Activated naive CD8-positive, alpha-beta T cell treated with anti-CD3 and anti-CD28 coated beads, Interleukin-2, amount 10 ng/mL, durations not matched to agents 7 days and 5 days (primary cell): ENCODE results near the gene TMEM9B. TPM values are rescaled to one million over a fixed set of nuclear protein-coding genes. Genes with fewer than 3 reads are reported as not detected.

Source experiments
- ATAC-seq: fragments of 150-1000 bp; cut with Tn5 transposase; one replicate; pipeline ENCODE4 v1.10.0; 2021; ENCODE audit warnings: low read depth, moderate library complexity
- POLR2A ChIA-PET: fragments of 350-600 bp; sonication (Branson Sonifier 250); formaldehyde crosslinking; loops from one replicate; lab custom pipeline; 2021; ENCODE audit warnings: antibody characterized with exemption; lab: Charles Lee
- DNase-seq: peaks from one replicate; pipeline ENCODE4 v3.0.0; 2021
- H3K27ac Mint-ChIP-seq: one replicate; pipeline ENCODE4 v1.8.0; 2022; ENCODE audit warnings: mild to moderate bottlenecking, mixed read lengths
- H3K27me3 Mint-ChIP-seq: one replicate; pipeline ENCODE4 v1.8.0; 2022; ENCODE audit warnings: mild to moderate bottlenecking, moderate library complexity, mixed read lengths
- H3K36me3 Mint-ChIP-seq: one replicate; pipeline ENCODE4 v1.8.0; 2021; ENCODE audit warnings: mild to moderate bottlenecking, mixed read lengths
- H3K4me1 Mint-ChIP-seq: one replicate; pipeline ENCODE4 v1.8.0; 2021; ENCODE audit warnings: mixed read lengths
- H3K4me3 Mint-ChIP-seq: one replicate; pipeline ENCODE4 v1.8.0; 2022; ENCODE audit warnings: mild to moderate bottlenecking, moderate library complexity, mixed read lengths
- H3K9me3 Mint-ChIP-seq: one replicate; pipeline ENCODE4 v1.8.0; 2021; ENCODE audit warnings: mixed read lengths
- total RNA-seq, 2 experiments: library from RNA; stranded (reverse); gene quantifications; one replicate each; pipeline ENCODE4 v1.2.3, GENCODE V29; 2021

TMEM9B gene
- total RNA-seq, 2 experiments from 2014 or later: 28.9 to 32.4 TPM

DNA sequence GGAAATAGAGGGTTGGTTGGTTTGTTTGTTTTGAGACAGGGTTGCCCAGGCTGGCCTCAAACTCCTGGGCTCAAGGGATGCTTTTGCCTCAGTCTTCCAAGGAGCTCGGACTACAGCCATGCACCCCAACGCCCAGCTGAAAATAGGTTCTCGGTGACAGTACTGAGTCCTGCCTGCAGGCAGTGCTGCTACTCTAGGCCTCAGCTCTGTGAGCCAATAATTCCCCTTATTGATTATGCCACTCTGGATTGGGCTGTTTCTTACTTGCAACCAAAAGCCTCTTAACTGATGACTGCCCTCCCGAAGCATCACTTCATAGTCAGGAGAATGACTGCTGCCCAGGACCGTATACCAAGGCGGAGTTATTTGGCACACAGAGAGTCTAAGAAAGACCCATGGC lies 30.3 kb downstream of the TMEM9B start:
- H3K36me3 Mint-ChIP-seq: no peaks in the 10 kb centered on the region
- no peaks in the 10 kb centered on the region for H3K9me3 Mint-ChIP-seq
- no peak overlapping the region for H3K27ac Mint-ChIP-seq
- POLR2A ChIA-PET: no interaction called here
- no peaks in the 10 kb centered on the region for H3K4me1 Mint-ChIP-seq
- DNase-seq: no peak
- H3K4me3 Mint-ChIP-seq: no peak overlapping the region
- H3K27me3 Mint-ChIP-seq: no peaks in the 10 kb centered on the region
- no peak for ATAC-seq

DNA sequence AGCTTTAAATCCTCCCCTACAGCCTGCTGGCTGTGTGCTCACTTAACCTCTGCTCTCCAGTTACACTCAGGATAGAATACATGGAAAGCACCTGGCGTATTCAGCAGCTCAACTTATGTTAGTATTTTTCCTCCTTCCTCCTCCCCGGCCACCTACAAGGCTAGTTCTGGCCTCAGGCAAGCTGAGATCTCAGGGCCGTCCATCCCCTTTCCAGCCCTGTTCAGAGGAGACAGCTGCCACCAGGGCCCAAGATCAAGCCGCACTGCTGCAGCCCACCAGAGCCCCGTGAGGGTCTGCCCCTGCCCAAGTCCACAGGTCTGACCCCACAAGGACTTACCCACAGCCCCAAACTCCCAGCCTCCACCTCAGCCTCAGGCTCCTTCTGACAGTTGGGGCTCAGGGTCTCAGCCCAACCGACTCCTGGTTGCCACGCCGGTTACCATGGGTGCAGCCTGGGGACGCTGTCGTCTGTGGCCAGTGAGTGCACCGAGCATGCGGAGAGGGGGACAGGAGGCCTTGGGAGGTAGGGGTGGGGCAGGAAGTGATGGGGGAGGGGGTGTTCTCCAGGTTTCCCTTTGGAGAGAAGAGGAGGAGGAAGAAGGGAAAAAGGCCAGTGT lies 31.6 kb downstream of the TMEM9B start, which contains the start of gene C11orf16:
Gene C11orf16, minus strand, starts transcription at position 384 of the 617 bp plus-strand sequence. CDS start 639 bp downstream, outside the sequence.
- Mint-ChIP-seq H3K27me3 (no peaks in the 10 kb centered on the region), H3K4me1 (no peaks in the 10 kb centered on the region), H3K36me3 (no peaks in the 10 kb centered on the region), H3K4me3 (no peak within 1 kb of the TSS), H3K9me3 (no peaks in the 10 kb centered on the region), H3K27ac (no peak within 1 kb of the TSS)
- no peak for ATAC-seq
- POLR2A ChIA-PET: no interaction called here
- no peak for DNase-seq

DNA sequence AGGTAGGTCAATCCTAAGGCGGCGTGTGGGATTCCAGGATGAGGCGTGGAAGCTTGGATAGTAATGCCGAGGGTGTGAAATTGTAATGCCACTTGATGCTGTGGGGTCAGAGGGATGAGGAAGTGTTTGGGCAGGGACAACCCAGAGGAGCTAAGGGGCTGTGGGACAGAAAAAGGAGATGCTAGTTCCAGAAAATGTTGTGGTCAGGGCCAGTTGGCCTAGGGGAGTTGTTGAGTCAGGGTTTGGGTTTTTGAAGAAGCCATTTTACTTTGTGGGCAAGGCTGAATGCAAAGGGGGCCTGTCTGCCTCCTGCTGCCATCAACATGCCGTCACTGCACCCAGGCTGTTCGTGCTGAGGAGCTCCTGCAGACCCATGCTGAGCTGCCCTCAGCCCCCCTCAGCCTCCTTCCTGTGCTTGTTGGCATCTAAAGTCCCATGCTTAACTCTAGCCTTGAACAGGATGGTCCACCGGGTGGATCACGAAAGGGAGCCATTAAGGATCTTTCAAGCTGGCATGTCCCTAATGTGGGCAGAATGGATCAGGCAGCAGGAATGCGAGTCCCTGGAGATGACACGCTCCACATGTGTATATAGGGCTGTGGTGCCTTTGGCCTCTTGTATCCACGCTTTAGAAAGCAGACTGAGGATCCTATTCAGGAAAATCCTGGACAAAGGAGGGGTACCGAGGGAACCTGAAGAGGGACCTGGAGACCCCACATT lies 33.6 kb downstream of the TMEM9B start:
- ATAC-seq (no peak), DNase-seq (no peak)
- Mint-ChIP-seq H3K4me1 (no peaks in the 10 kb centered on the region), H3K36me3 (peaks cover 3% of the 10 kb centered on the region), H3K9me3 (no peaks in the 10 kb centered on the region), H3K27ac (no peak overlapping the region), H3K27me3 (no peaks in the 10 kb centered on the region), H3K4me3 (no peak overlapping the region)
- POLR2A ChIA-PET: no interaction called here

DNA sequence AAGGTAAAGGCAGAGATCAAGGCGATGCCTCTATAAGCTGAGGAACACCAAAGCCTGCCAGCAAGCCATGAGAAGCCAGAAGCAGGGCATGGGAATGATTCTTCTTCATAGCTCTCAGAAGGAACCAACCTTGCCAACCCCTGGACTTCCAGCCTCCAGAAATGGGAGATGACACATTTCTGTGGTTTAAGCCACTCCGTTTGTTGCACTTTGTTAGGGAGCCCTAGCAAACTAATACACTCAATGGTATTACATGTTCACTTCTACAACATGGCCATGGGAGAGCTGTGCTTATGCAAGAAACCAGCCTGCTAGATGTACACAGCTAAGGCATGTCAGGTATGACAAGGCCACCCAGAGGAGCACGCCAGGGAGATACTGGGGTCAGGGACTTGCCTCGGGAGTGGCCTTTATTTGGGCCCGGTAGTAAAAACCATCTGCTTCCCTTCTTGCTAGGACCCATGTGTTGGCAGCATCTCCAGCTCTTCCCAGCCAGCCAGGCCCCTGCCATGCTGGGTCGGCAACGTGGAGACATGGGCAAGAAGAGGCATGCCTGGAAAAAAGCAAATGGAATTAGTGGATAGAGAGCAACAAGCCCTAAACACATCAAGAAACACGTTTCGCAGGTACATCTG lies 35.1 kb downstream of the TMEM9B start:
- ATAC-seq: no peak
- Mint-ChIP-seq H3K27me3 (no peaks in the 10 kb centered on the region), H3K27ac (no peak overlapping the region), H3K36me3 (peaks cover 3% of the 10 kb centered on the region), H3K4me3 (no peak overlapping the region), H3K4me1 (no peaks in the 10 kb centered on the region), H3K9me3 (no peaks in the 10 kb centered on the region)
- POLR2A ChIA-PET: no interaction called here
- DNase-seq: no peak

DNA sequence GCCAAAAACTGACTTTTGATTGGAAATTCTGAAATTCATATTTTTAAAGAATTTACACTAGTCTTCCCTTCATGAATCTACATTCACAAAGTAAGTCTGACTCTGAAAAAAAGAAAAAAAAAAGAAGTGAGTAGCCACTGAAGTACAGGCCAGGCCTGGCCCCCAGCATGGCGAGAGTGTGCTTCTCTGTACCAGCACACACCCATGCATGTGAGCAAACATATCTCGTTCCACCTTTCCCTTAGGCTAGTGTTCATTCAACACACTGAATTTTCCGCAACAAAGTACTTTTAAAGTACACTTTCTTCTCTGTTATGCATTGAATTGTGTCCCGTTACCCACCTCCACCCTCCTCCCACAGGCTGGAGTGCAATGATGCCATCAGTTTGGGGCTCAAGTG lies 36.0 kb downstream of the TMEM9B start:
- Mint-ChIP-seq H3K36me3 (peaks cover 3% of the 10 kb centered on the region), H3K4me1 (no peaks in the 10 kb centered on the region), H3K9me3 (no peaks in the 10 kb centered on the region), H3K27me3 (no peaks in the 10 kb centered on the region), H3K27ac (no peak overlapping the region), H3K4me3 (no peak overlapping the region)
- no peak for ATAC-seq
- POLR2A ChIA-PET: no interaction called here
- no peak for DNase-seq

DNA sequence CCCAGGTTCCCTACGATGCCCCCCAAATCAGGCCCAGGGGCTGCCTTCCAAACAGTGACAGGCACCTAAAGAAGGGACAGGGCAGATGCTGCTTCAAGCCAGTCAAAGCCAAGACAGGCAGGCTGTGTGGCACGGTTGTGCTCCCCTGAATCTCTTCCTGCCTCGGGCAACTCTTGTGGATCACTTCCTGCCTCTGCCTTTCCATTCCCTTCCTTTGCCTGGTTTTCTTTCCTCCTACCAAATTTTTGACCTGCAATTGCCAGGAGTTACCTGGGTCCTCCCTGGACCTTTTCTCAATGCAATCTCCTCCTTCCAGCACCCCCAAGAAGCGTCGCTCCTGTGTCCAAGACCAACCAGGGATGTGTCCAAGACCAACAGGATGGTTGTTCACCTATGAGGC lies 37.0 kb downstream of the TMEM9B start:
- H3K9me3 Mint-ChIP-seq: no peaks in the 10 kb centered on the region
- no peak overlapping the region for H3K4me3 Mint-ChIP-seq
- no peak for ATAC-seq
- POLR2A ChIA-PET: no interaction called here
- H3K27me3 Mint-ChIP-seq: no peaks in the 10 kb centered on the region
- H3K4me1 Mint-ChIP-seq: no peaks in the 10 kb centered on the region
- peak overlapping the region; percentile 46 for H3K27ac Mint-ChIP-seq
- H3K36me3 Mint-ChIP-seq: peaks cover 3% of the 10 kb centered on the region
- no peak for DNase-seq

DNA sequence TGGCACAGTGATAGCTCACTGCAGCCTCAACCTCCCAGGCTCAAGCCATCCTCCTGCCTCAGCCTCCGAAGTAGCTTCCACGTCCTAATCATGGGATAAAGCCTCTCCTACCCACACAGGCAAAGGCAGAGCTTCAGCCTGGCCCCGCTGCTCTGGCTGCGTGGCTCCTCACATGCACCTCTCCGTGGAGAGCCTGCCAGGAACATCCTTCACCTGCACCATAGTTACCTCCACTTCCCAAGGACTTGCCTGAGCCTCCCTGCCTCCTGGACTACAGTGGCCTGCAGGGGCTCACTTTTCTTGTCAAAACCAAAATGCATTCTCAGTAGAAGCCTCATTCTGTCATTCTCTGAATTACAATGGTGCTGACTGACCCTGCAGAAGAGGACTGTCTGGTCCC lies 38.0 kb downstream of the TMEM9B start:
- H3K36me3 Mint-ChIP-seq: peaks cover 4% of the 10 kb centered on the region
- ATAC-seq (no peak), DNase-seq (no peak)
- H3K27ac Mint-ChIP-seq: no peak overlapping the region
- H3K9me3 Mint-ChIP-seq: no peaks in the 10 kb centered on the region
- POLR2A ChIA-PET: no interaction called here
- no peaks in the 10 kb centered on the region for H3K27me3 Mint-ChIP-seq
- H3K4me1 Mint-ChIP-seq: no peaks in the 10 kb centered on the region
- no peak overlapping the region for H3K4me3 Mint-ChIP-seq

DNA sequence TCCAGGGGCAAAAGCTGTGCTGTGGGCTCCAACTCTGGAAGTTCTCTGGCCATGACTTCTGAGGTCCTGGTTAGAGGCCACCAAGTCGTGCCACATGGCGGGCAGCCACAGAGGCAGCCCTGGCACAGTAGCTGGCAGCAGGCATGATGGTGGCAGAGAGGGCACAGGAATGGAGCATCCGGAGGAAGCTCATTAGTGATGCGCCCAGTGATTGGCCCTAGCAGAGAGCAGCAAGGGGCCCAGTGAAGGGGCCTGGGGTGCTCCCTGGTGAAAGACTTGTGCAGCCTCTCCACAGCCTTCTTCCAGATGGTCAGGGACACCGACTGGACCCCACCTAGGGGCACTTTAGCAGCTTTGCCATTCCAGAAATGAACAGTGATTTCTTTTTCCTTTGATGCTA lies 38.5 kb downstream of the TMEM9B start:
- Mint-ChIP-seq H3K27ac (no peak overlapping the region), H3K36me3 (peaks cover 4% of the 10 kb centered on the region), H3K4me3 (no peak overlapping the region), H3K4me1 (no peaks in the 10 kb centered on the region), H3K9me3 (no peaks in the 10 kb centered on the region), H3K27me3 (no peaks in the 10 kb centered on the region)
- ATAC-seq (no peak), DNase-seq (no peak)
- POLR2A ChIA-PET: no interaction called here

DNA sequence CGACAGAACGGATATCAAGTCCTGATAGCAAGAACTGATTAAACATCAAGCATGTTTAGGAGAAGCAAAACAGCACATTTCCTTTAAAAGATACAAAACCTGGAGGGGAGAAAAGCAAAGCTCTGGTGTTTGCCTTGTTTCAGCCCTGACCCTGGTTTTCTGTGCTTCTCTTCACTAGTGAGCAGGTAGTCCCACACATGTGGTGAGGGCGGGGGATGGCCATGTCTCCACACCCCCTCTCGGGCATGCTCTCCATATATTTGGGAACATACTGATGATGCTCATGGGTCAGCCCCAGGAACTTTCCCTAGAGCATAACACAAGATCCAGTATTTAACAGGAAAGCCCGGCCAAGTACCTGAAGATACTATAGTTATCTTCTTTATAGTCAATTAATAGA lies 41.6 kb downstream of the TMEM9B start:
- Mint-ChIP-seq H3K4me1 (no peaks in the 10 kb centered on the region), H3K27ac (no peak overlapping the region), H3K9me3 (no peaks in the 10 kb centered on the region), H3K27me3 (no peaks in the 10 kb centered on the region), H3K4me3 (no peak overlapping the region), H3K36me3 (peaks cover 4% of the 10 kb centered on the region)
- ATAC-seq (no peak), DNase-seq (no peak)
- POLR2A ChIA-PET: no interaction called here

DNA sequence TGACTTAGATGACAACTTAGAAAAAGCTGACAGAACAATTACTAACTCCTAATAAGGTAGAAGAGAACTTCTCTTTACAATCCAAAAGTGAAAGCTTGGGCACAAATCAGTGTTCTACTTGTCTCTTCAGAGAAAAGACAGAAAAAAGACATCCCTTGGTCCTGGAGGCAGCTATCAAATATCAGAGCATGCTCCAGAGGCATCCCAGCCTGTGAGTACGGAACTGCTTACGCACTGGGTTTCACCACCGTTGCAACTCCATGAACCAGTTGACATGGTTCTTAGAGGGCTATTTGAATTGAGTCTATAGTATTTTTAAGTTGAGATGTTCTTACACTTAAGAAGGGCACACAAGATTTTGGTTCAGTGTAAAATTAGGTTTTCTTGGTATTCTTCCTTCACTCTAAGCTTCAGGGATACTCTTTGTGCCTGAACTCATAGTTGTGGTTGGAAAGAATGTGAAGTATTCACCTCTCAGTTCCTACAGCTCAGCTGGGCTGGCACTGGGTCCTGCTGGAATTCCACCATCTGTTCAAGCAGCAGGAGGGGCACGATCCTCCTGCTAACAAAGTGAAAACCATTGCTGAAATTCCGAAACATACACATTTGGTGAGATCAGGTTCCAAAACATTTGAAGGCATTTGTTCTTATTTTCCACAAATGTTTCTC lies 47.0 kb downstream of the TMEM9B start:
- H3K27ac Mint-ChIP-seq: peak overlapping the region; percentile 36

DNA sequence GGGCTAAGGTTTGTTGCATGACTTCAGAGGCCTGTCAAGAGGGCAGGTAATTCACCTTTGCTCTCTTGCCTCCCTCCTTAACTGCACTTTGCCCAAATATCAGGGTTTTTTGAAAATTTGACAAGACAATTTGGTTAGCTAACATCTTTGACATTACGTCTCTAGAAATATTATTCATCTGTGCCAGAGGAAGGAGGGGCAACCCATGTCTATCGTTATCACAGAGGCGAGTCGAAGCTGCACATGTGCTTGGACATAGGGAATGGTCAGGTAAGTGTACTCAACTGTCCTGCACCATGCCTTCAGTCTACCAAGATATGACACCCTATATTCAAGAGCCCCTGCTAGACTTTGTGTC lies 49.6 kb downstream of the TMEM9B start:
- DNase-seq (no peak), ATAC-seq (no peak)
- POLR2A ChIA-PET: interaction anchor here (0.6 to 1.6 kb wide), 4 partner anchors 45 to 226 kb away, joined by 3 to 7 read pairs (median 5); partner anchors contain the start of gene TMEM9B
- Mint-ChIP-seq H3K9me3 (no peaks in the 10 kb centered on the region), H3K36me3 (peaks cover 2% of the 10 kb centered on the region), H3K27ac (peak overlapping the region; percentile 85), H3K4me3 (peak overlapping the region; percentile 77), H3K27me3 (no peaks in the 10 kb centered on the region), H3K4me1 (peaks cover 41% of the 10 kb centered on the region)

More for the DNA sequence above, 47.0 kb downstream of the TMEM9B start:
- H3K27me3 Mint-ChIP-seq: no peaks in the 10 kb centered on the region
- DNase-seq (no peak), ATAC-seq (no peak)
- peaks cover 31% of the 10 kb centered on the region for H3K4me1 Mint-ChIP-seq
- H3K9me3 Mint-ChIP-seq: no peaks in the 10 kb centered on the region
- H3K4me3 Mint-ChIP-seq: no peak overlapping the region
- H3K36me3 Mint-ChIP-seq: peaks cover 3% of the 10 kb centered on the region
- POLR2A ChIA-PET: no interaction called here

DNA sequence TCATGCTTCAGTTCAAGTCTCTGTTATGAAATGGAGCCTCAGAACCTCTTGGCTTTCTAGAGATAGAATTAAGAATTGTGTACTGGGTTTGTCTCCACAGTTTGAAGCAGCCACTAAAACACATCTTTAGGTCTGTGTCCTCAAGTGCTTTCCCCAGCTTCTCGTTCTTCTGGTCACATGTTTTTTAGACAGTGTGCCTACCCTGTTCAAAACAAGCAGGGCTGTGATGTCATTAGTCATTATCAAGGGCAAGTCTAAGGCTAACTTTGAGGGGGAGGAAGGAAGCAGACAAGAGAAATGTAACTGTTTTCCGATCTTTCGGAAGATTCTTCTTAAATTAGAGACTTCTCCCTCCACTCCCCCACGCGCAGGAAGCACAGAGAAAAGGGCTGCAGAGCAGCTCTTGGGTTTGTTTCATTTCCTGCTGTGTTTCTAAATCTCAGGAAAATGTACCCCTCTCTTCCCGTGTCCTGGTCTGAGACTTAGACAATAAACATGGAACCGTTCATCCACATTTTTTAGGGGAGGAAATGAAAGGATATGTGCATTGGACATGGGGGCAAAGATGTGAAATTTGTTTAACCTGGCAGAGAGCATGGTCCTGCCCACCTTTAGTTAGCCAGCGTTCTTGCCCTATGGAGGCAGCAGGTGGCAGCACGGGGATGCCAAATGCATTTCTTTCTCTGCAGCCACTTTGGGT lies 50.1 kb downstream of the TMEM9B start:
- Mint-ChIP-seq H3K27ac (peak overlapping the region; percentile 85), H3K27me3 (no peaks in the 10 kb centered on the region), H3K4me1 (peaks cover 41% of the 10 kb centered on the region), H3K9me3 (no peaks in the 10 kb centered on the region), H3K4me3 (peak overlapping the region; percentile 77), H3K36me3 (peaks cover 2% of the 10 kb centered on the region)
- peak; percentile 60 for DNase-seq
- ATAC-seq: peak; percentile 31
- POLR2A ChIA-PET: interaction anchor here (1.2 to 1.6 kb wide), 3 partner anchors 45 to 225 kb away, joined by 3 to 7 read pairs (median 4); partner anchors contain the start of gene TMEM9B
